HG03045 (cell line): ENCODE measurements around the gene MED13.
A peak's percentile ranks its signal among the peaks of the same experiment; 100 is the strongest.
"Not testable (repeated sequence)": the region's sequence is repeated elsewhere in the genome, so short reads cannot be mapped to it uniquely, and the experiment has no call there.

Experiments used
- ATAC-seq: cut with Tn5 transposase; IDR thresholded peaks from one replicate; pipeline ENCODE4 v1.9.1; 2021; ENCODE audit warnings: mild to moderate bottlenecking, moderate library complexity; ENCODE audit not compliant: unreplicated experiment

Gene MED13

DNA sequence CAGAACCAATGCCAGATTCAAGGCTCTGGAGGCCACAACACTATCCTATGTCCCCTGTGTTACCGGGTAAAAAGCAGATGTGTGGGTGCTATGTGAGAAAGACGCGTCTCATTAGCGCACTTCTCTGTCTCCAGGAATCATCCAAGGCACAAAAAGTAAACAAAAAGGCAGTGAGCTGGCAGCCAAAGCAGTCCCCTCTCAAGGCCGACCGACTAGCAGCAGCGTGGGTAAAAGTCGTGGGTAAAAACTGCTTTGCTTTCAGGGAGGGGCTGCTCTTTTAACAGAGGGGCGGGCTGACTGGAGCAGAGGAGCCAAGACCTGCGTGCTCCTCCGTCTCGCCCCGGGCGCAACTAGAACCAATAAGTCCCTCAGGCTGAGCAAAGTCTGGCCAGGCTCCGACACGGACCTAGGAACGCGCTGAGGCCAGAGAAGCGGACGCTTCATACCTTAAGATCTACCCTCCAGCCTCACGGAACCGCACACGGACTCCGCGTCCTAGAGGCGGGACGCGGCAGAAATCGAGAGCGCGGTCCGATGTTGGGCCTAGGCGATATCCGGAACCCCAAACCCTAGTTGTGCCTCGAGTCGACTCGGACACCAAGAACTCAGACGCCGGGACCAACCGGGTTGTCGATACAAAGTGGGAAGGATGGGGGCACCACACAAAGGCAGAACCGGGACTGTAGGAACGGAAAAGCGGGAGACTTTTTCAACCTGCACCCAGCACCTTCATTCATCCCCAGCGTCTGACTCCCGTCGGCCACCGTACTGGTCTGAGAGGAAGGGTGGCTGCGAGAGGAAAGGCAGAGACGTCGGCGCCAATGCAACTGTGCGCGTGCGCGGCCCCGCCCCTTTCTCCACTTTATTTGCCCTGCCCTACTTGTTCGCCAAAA lies 137.6 kb downstream of the MED13 start, which contains the start of gene INTS2:
TSS of gene INTS2 (minus strand) at position 775 of the 893 bp plus-strand sequence. CDS start 1,338 bp downstream, outside the sequence.
- ATAC-seq = peak; percentile 74

DNA sequence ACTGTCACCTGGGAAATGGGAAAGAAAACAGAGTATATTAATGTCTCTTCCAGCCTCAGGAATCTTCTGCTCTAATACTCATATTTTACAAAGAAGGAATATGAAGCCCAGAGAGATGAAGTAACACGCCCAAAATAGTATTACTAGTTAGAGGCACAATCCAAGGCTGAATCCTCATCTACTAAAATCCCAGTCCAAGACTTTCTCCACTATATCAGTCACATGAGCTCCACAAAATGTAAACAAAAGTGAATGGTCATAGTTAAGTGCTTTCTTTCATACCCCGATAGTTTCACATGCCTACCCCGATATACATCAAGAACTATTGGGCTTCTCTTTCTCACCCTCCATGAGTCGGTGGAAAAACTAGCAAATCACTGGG lies 138.3 kb downstream of the MED13 start:
- no peak for ATAC-seq

DNA sequence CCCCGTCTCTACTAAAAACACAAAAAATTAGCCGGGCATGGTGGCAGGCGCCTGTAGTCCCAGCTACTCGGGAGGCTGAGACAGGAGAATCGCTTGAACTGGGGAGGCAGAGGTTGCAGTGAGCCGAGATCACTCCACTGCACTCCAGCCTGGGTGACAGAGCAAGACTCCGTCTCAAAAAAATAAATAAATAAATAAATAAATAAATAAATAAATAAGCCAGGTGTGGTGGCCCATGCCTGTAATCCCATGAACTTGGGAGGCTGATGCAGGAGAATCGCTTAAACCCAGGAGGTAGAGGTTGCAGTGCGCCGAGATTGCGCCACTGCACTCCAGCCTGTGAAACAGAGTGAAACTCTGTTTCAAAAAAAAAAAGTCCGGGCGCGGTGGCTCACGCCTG lies 149.9 kb downstream of the MED13 start:
- ATAC-seq = not testable (repeated sequence)

DNA sequence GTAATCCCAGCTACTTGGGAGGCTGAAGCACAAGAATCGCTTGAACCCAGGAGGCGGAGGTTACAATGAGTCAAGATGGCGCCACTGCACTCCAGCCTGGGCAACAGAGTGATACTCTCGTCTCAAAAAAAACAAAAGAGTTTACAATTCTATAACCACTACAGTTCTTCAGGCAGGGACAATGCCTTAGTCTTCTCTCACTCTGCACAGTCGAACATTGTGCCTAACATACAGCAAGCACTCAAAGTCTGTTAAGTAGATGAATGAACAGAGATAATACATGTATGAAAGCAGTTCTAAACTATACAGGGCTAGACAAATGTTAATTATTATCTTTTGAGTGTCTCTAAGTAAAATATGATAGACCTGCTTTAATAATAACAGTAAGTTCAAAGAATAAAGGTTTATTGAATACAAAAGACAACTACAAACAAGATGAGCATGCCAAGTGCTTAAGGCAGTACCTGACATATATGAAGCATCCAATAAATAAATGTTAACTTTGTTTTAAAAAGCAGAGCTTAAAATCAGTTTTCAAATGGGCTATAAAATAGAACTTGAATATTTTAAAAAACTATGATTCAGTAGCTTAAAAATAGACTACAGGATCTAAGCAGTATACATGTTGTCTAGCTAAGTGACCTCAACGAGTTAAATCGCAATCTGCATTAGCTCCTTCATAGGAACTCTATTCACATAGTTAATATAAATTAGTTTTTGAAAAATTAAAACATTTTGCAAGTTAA lies 156.6 kb downstream of the MED13 start:
- ATAC-seq = no peak

DNA sequence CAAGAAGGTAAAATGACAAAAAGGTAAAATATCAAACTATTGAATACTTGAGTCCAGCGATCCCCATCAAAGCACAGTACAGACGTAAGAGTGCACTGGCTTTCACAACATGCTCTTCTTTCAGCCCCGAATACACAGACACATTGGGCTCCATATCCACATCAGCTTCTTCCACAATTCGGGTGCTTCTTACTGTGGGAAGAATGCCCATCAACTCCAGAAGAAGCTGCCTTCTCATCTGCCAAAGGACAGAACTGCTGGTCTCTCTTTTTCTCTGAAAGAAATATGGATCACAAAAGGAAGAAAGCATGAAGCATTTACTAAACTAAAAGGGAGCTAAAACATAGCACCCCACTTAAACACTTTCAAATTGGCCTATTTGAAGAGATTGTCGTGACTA lies 157.7 kb downstream of the MED13 start:
- ATAC-seq = no peak

DNA sequence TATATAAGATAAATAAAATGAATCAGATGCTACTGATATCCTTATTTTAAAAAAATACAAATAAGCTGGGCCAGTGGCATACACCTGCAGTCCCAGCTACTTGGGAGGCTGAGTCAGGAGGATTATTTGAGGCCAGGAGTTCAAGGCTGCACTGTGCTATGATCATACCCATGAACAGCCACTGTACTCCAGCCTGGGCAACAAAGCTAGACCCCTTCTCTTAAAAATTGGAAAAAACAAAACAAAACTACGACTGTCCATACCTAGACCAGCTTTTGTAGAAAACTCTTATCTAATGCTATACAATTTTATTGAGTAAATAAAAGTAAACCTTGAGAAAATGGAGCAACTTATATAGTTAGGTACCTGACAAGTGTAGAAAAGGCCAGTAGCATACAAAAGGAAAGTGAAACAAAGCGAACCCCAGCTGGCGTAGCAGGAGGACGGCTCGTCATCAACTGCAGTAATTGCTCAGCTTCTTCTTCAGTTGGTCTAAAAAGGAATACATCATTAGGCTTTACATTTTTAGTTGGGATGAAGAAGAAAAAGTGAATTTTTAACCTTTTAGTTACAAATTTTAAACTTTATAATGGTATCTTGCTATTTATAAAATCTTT lies 160.9 kb downstream of the MED13 start:
- ATAC-seq = peak; percentile 72

DNA sequence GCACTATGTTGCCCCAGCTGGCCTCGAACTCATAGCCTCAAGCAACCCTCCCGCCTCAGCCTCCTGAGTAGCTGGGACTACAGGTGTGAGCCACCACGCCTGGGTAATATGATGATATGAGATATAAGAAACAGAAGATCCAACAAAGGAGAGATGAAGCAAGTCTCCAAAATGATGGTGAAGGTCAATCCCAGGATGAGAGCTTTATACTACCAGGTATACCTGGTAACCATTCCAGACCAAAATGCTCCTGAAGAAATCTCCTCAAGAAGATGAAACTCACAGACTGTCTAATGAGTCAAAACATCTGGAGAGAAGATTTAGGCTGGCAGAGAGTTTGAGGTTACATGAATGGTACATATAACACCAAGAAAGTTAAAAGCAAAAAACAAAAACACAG lies 161.8 kb downstream of the MED13 start:
- ATAC-seq = no peak

DNA sequence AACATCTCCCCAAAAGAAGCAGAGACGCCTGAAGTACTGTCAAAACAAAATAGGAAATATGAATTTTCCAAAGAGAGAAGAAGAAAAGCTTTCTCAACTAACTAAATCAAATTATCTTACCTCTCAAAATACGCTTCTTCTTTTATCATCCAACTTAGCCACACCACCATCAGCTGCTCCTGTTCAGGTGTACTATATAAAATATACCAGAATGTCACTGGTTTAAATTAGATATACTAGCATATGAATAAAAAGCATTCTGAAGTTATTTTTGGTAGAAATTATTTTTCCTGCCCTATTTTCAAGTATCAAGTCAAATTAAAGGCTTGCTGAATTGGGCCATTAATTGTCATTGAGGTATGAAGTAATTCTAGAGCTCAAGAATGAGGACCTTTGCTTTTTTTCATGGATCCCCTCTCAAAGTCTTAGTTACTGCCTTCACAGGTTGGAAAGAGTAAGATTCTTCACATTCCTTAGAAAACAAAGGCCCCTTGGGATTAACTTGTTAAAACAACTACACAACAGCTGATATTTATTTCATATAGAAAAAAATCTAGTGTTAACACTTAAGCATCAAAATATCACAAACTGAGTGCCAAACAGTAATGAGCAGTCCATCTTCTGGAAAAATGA lies 167.4 kb downstream of the MED13 start:
- ATAC-seq = no peak

DNA sequence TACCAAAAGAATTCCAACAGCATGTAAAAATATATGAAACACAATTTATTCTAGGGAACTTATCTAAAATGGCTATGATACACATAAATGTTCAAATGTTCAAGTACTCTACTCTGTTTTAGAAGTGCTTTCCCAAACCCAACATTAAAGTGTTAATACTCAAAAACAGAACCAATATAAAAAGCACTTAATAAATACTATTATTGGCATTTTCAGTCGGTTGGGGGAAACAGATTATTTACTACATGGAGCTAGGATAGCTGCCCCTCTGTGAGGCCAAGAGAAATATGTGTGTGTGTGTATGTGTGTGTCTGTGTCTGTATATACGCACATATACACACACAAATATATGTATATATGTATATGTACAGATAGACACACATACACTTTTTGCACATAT lies 169.7 kb downstream of the MED13 start:
- ATAC-seq = no peak

DNA sequence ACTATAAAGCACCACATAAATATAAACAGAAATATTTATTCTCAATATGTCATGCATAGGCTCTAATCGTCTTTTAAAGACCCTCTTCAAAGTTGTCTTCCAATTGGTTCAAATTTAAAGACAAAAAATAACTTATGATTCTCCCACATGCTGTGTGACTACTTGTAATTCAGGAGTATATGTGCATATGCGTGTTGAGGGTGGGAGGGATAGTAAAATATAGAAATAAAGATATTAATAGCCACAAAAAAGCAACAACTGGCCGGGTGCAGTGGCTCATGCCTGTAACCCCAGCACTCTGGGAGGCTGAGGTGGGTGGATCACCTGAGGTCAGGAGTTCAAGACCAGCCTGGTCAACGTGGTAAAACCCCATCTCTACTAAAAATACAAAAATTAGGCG lies 170.8 kb downstream of the MED13 start:
- not testable (repeated sequence) for ATAC-seq
